ENCODE results near the gene BEGAIN. TPM values are rescaled to one million over a fixed set of nuclear protein-coding genes. Genes with fewer than 3 reads are reported as not detected.

BEGAIN gene
- polyA plus RNA-seq, 4 donors = 1.3 to 13.5 (median 5.1) TPM

DNA sequence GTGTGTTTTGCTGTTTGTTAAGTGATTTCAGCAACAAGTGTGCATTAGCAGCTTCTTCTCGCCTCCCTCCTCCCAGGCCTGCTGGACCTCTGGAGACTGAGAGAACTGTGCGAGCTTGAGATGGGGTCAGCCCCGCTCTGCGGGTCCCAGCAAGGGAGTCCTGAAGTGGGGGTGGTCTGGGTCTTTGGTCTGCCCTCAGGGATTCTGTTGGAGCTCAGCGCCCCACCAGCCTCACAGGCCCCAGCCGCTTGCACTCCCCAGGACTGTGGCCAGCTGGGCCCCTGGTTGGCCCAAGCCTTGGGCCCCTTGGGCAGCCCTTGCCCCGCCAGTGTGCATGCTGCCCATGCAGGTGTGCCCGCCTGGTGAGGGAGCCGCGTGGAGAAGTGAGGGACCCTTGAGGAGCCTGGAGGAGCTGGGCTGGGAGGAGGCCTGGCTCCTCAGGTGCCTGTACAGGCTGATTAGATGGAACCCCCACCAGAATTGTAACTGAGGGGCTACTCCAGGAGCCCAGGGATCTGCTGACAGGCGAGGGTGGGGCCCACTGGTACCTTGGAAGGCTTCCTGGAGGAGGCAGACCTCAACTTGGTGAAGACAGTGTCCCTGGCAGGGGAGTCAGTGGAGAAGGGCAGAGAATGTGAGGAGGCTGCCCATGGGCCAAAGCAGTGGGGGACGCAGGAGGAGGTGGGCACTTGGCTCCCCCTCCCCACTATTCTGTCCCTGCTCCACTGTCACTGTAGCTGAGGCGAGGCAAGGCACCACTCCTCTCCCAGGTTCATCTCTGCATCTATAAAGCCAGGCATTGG is 56.7 kb downstream of the BEGAIN start:
- Histone ChIP-seq H3K36me3 (ENCODE audit: control insufficient read depth in 3 of 3, insufficient read depth in 2 of 3, low read depth in 1 of 3, low read length in 3 of 3) (peaks cover 0 to 52% (median 5%) of the 10 kb centered on the region in 3 donors), H3K4me3 (ENCODE audit: low read depth in 1 of 3, low read length in 3 of 3) (no peak overlapping the region)
- DNase-seq = no peak

DNA sequence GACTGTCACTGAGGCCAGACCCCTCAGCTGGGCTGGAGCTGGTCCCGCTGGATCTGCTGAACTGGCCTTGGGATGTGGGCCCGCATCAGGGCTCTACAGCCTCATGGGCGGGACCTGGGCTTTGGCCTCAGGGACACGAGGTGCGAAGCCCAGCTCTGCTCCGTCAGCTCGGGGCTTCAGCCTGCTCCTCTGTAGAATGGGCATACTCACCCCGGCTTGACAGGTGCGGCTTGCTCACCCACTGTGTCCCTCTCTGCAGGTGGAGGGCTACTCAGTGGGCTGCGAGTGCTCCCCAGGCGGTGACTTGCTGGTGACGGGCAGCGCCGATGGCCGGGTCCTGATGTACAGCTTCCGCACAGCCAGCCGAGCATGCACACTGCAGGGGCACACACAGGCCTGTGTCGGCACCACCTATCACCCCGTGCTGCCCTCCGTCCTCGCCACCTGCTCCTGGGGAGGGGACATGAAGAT is 57.6 kb downstream of the BEGAIN start:
- no peak for FAIRE-seq
- H3K4me3 ChIP-seq (ENCODE audit: low read depth in 1 of 3, low read length in 3 of 3) = no peak overlapping the region
- 91 to 95% (median 92%) methylated on average over 21 of the region's 21 CpGs for WGBS, 3 donors
- H3K9me3 ChIP-seq (ENCODE audit: control insufficient read depth in 2 of 2, insufficient read depth in 1 of 2, low read depth in 1 of 2, low read length in 1 of 2) = no peaks in the 10 kb centered on the region
- no peak overlapping the region for H3K27ac ChIP-seq (ENCODE audit: low read depth in 1 of 3, low read length in 2 of 3)
- no peak for DNase-seq
- H3K4me1 ChIP-seq (ENCODE audit: control insufficient read depth in 3 of 3, insufficient read depth in 2 of 3, low read depth in 1 of 3, low read length in 2 of 3) = no peaks in the 10 kb centered on the region
- peaks cover 0 to 54% (median 5%) of the 10 kb centered on the region in 3 donors for H3K36me3 ChIP-seq (ENCODE audit: control insufficient read depth in 3 of 3, insufficient read depth in 2 of 3, low read depth in 1 of 3, low read length in 3 of 3)
- no peaks in the 10 kb centered on the region for H3K27me3 ChIP-seq (ENCODE audit: control insufficient read depth in 3 of 3, insufficient read depth in 3 of 3, low read length in 3 of 3)

More for the DNA sequence above, 56.7 kb downstream of the BEGAIN start:
- no peak overlapping the region for H3K27ac ChIP-seq (ENCODE audit: low read depth in 1 of 3, low read length in 2 of 3)
- H3K9me3 ChIP-seq (ENCODE audit: control insufficient read depth in 2 of 2, insufficient read depth in 1 of 2, low read depth in 1 of 2, low read length in 1 of 2) = no peaks in the 10 kb centered on the region
- no peaks in the 10 kb centered on the region for H3K27me3 ChIP-seq (ENCODE audit: control insufficient read depth in 3 of 3, insufficient read depth in 3 of 3, low read length in 3 of 3)
- no peaks in the 10 kb centered on the region for H3K4me1 ChIP-seq (ENCODE audit: control insufficient read depth in 3 of 3, insufficient read depth in 2 of 3, low read depth in 1 of 3, low read length in 2 of 3)
- no peak for FAIRE-seq
- 94 to 96% (median 96%) methylated on average over 12 to 13 of the region's 13 CpGs for WGBS, 3 donors

DNA sequence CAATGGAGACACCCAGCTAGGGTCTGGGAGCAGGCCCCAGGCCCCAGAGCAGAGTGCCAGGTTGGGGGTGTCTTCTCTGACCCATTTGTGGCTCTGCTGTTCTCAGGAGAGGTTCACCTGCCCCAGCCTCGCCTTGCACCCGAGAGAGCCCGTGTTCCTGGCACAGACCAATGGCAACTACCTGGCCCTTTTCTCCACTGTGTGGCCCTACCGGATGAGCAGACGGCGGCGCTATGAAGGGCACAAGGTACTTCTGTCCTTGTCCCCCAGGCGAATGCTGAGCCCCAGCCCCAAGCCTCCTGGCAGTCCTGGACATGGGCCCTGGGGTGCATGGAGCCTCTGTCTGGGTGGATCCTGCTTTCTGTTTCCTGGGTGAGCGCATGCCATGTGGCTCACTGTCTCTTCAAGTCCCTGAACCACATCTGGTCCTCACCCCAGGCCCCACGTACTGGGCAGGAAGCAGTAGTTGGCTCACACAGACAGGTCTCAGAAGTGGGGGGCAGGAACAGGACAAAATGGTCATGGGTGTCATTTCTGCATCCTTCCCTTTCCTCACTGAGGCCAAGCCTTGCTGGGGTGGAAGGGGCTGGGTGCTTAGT is 58.2 kb downstream of the BEGAIN start:
- 91 to 95% (median 93%) methylated on average over 10 of the region's 10 CpGs for WGBS, 3 donors
- H3K27me3 ChIP-seq (ENCODE audit: control insufficient read depth in 3 of 3, insufficient read depth in 3 of 3, low read length in 3 of 3) = no peaks in the 10 kb centered on the region
- H3K4me1 ChIP-seq (ENCODE audit: control insufficient read depth in 3 of 3, insufficient read depth in 2 of 3, low read depth in 1 of 3, low read length in 2 of 3) = no peaks in the 10 kb centered on the region
- peaks cover 0 to 56% (median 5%) of the 10 kb centered on the region in 3 donors for H3K36me3 ChIP-seq (ENCODE audit: control insufficient read depth in 3 of 3, insufficient read depth in 2 of 3, low read depth in 1 of 3, low read length in 3 of 3)
- H3K27ac ChIP-seq (ENCODE audit: low read depth in 1 of 3, low read length in 2 of 3) = no peak overlapping the region
- FAIRE-seq (no peak), DNase-seq (no peak)
- no peak overlapping the region for H3K4me3 ChIP-seq (ENCODE audit: low read depth in 1 of 3, low read length in 3 of 3)
- H3K9me3 ChIP-seq (ENCODE audit: control insufficient read depth in 2 of 2, insufficient read depth in 1 of 2, low read depth in 1 of 2, low read length in 1 of 2) = no peaks in the 10 kb centered on the region

DNA sequence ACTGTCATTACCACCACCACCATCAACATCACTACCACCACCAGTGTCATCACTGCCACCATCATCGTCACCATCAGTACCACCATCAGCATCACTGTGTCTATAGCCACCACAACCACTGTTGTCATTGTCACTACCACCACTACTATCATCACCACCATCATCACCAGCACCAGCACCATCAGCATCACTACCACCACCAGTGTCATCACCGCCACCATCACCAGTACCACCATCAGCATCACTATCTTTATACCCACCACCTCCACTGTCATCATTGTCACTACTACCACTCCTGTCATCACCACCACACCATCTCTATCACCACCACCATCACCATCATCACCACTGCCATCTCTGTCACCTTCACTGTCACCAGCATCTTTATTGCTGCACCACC is 60.6 kb downstream of the BEGAIN start:
- Histone ChIP-seq H3K27ac (ENCODE audit: low read depth in 1 of 3, low read length in 2 of 3) (no peak overlapping the region), H3K27me3 (ENCODE audit: control insufficient read depth in 3 of 3, insufficient read depth in 3 of 3, low read length in 3 of 3) (no peaks in the 10 kb centered on the region), H3K4me3 (ENCODE audit: low read depth in 1 of 3, low read length in 3 of 3) (no peak overlapping the region), H3K36me3 (ENCODE audit: control insufficient read depth in 3 of 3, insufficient read depth in 2 of 3, low read depth in 1 of 3, low read length in 3 of 3) (peaks cover 0 to 43% (median 5%) of the 10 kb centered on the region in 3 donors), H3K4me1 (ENCODE audit: control insufficient read depth in 3 of 3, insufficient read depth in 2 of 3, low read depth in 1 of 3, low read length in 2 of 3) (no peaks in the 10 kb centered on the region), H3K9me3 (ENCODE audit: control insufficient read depth in 2 of 2, insufficient read depth in 1 of 2, low read depth in 1 of 2, low read length in 1 of 2) (no peaks in the 10 kb centered on the region)
- WGBS, 3 donors = 97 to 99% (median 99%) methylated on average over 2 of the region's 2 CpGs
- FAIRE-seq (no peak), DNase-seq (no peak)

DNA sequence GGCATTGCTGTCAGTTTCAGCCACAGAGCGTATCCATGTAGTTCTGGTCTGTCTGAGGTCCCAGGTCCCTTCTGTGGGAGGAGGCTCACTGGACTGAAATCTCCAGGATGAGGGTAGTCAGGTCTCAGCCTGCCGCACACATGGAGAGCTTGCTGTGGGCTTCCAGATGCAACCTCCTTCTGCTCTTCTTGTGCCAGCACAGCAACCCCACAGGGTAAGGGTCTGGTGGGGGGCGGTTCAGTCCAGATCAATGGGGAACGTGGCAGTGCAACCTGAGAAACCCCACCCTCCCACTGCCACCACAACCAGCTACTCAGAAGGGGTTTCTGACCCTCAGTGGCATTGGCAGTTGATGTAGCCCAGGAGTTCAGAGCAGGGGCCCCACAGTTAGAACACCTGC is 61.2 kb downstream of the BEGAIN start:
- Histone ChIP-seq H3K27ac (ENCODE audit: low read depth in 1 of 3, low read length in 2 of 3) (no peak overlapping the region), H3K27me3 (ENCODE audit: control insufficient read depth in 3 of 3, insufficient read depth in 3 of 3, low read length in 3 of 3) (no peaks in the 10 kb centered on the region), H3K4me3 (ENCODE audit: low read depth in 1 of 3, low read length in 3 of 3) (no peak overlapping the region), H3K9me3 (ENCODE audit: control insufficient read depth in 2 of 2, insufficient read depth in 1 of 2, low read depth in 1 of 2, low read length in 1 of 2) (no peaks in the 10 kb centered on the region), H3K36me3 (ENCODE audit: control insufficient read depth in 3 of 3, insufficient read depth in 2 of 3, low read depth in 1 of 3, low read length in 3 of 3) (peaks cover 0 to 43% (median 5%) of the 10 kb centered on the region in 3 donors), H3K4me1 (ENCODE audit: control insufficient read depth in 3 of 3, insufficient read depth in 2 of 3, low read depth in 1 of 3, low read length in 2 of 3) (no peaks in the 10 kb centered on the region)
- DNase-seq (no peak), FAIRE-seq (no peak)
- WGBS, 3 donors = 94 to 97% (median 97%) methylated on average over 4 of the region's 4 CpGs

DNA sequence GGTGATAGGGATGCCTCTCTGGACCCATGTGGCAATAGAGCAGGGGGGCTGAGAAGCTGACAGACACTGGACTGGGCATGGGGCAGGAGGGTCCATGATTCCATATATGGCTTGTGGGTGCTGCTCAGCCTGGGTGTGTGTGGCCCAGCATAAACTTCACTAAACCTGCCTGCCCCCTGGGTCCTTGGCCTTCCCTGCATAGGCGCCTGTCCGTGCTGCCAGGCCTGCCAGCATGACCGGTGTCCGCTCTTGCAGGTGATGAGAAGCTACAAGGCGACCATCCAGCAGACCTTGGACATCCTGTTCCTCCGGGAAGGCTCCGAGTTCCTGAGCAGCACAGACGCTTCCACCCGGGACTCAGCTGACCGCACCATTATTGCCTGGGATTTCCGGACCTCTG is 61.6 kb downstream of the BEGAIN start:
- Histone ChIP-seq H3K36me3 (ENCODE audit: control insufficient read depth in 3 of 3, insufficient read depth in 2 of 3, low read depth in 1 of 3, low read length in 3 of 3) (peaks cover 0 to 40% (median 5%) of the 10 kb centered on the region in 3 donors), H3K9me3 (ENCODE audit: control insufficient read depth in 2 of 2, insufficient read depth in 1 of 2, low read depth in 1 of 2, low read length in 1 of 2) (no peaks in the 10 kb centered on the region), H3K27ac (ENCODE audit: low read depth in 1 of 3, low read length in 2 of 3) (no peak overlapping the region), H3K27me3 (ENCODE audit: control insufficient read depth in 3 of 3, insufficient read depth in 3 of 3, low read length in 3 of 3) (no peaks in the 10 kb centered on the region), H3K4me3 (ENCODE audit: low read depth in 1 of 3, low read length in 3 of 3) (no peak overlapping the region), H3K4me1 (ENCODE audit: control insufficient read depth in 3 of 3, insufficient read depth in 2 of 3, low read depth in 1 of 3, low read length in 2 of 3) (no peaks in the 10 kb centered on the region)
- DNase-seq (no peak), FAIRE-seq (no peak)
- 93 to 97% (median 94%) methylated on average over 11 of the region's 11 CpGs for WGBS, 3 donors

DNA sequence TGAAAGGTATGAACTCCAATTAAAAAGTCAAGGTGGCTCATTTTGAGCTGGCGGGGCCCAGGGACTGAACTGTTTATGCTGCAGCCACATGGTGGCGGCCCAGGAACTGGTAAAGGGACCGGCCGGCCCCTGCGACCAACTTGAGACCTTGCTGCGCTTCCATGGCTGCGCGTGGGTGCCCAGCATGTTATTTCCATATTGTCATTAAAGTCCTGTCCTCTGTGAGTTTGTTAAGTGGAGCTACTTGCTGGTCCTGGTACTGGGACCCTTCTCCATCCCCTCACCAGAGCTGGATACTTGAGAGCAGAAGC is 62.3 kb downstream of the BEGAIN start:
- Histone ChIP-seq H3K27ac (ENCODE audit: low read depth in 1 of 3, low read length in 2 of 3) (no peak overlapping the region), H3K4me3 (ENCODE audit: low read depth in 1 of 3, low read length in 3 of 3) (no peak overlapping the region), H3K9me3 (ENCODE audit: control insufficient read depth in 2 of 2, insufficient read depth in 1 of 2, low read depth in 1 of 2, low read length in 1 of 2) (no peaks in the 10 kb centered on the region), H3K36me3 (ENCODE audit: control insufficient read depth in 3 of 3, insufficient read depth in 2 of 3, low read depth in 1 of 3, low read length in 3 of 3) (peaks cover 0 to 33% (median 5%) of the 10 kb centered on the region in 3 donors), H3K27me3 (ENCODE audit: control insufficient read depth in 3 of 3, insufficient read depth in 3 of 3, low read length in 3 of 3) (no peaks in the 10 kb centered on the region), H3K4me1 (ENCODE audit: control insufficient read depth in 3 of 3, insufficient read depth in 2 of 3, low read depth in 1 of 3, low read length in 2 of 3) (no peaks in the 10 kb centered on the region)
- peak in 1 of 2 donors; percentile 26 for DNase-seq
- 56 to 88% (median 79%) methylated on average over 8 of the region's 8 CpGs for WGBS, 3 donors
- FAIRE-seq = no peak

DNA sequence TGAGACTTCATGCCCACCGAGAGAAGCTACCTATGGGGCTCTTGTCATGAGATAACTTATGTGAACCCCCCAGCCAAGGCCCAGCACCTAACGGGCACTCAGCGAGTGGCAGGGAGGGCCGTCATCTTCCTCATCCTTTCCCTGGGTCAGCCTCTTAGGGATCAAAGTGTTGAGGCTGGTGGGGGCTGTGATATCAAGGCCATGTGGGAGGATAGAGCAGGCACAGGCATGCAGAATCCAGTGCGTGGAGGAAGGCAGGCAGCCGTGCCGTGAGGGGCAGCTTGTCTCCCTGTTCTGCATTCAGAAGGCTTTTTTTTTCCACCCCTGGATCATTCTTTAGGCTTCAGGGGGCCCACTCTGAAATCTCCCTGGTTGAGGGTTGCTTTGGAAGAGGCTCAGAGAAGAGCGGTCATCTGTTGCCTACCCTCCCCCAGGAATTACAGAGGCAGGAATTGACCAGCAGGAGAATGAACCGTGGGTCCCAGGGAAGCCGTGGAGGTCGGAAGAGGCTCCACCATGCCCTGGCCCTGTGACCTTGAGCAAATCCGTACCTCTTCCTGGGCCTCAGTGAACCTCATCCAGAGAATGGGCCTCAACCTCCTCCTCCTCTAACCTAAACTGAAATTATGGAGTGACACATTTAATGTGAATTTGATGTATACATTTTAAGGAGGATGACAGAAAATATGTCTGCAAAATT is 62.8 kb downstream of the BEGAIN start:
- WGBS, 3 donors = 77 to 83% (median 78%) methylated on average over 12 of the region's 12 CpGs
- DNase-seq (no peak), FAIRE-seq (no peak)
- peaks cover 0 to 28% (median 5%) of the 10 kb centered on the region in 3 donors for H3K36me3 ChIP-seq (ENCODE audit: control insufficient read depth in 3 of 3, insufficient read depth in 2 of 3, low read depth in 1 of 3, low read length in 3 of 3)
- no peaks in the 10 kb centered on the region for H3K4me1 ChIP-seq (ENCODE audit: control insufficient read depth in 3 of 3, insufficient read depth in 2 of 3, low read depth in 1 of 3, low read length in 2 of 3)
- H3K27me3 ChIP-seq (ENCODE audit: control insufficient read depth in 3 of 3, insufficient read depth in 3 of 3, low read length in 3 of 3) = no peaks in the 10 kb centered on the region
- no peak overlapping the region for H3K4me3 ChIP-seq (ENCODE audit: low read depth in 1 of 3, low read length in 3 of 3)
- H3K27ac ChIP-seq (ENCODE audit: low read depth in 1 of 3, low read length in 2 of 3) = no peak overlapping the region
- no peaks in the 10 kb centered on the region for H3K9me3 ChIP-seq (ENCODE audit: control insufficient read depth in 2 of 2, insufficient read depth in 1 of 2, low read depth in 1 of 2, low read length in 1 of 2)

Measured in small intestine (tissue), 7 donors.